ENCODE measurements around the gene MAD1L1. TPM values are rescaled to one million over a fixed set of nuclear protein-coding genes. Genes with fewer than 3 reads are reported as not detected.

The MAD1L1 gene
- total RNA-seq, 1 experiment from 2014 or later = 46.7 TPM

DNA sequence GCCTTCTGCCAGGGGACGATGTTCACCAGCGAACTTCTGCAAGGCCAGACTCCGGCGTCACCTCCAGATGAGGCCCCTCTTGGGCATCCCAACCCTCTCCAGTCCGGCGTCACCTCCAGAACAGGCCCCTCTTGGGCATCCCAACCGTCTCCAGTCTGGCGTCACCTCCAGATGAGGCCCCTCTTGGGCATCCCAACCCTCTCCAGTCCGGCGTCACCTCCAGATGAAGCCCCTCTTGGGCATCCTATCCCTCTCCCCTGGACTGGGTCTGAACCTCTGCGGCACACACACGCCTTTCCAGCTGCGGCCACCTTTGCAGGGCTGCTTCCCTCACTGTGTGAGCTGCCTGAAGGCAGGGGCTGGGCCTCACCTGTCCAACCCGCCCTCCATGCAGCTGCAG is 321.2 kb downstream of the MAD1L1 start:
- POLR2A ChIA-PET (ENCODE audit: low non-redundant PET) = no interaction called here
- no peak overlapping the region for H3K4me3 ChIP-seq (ENCODE audit: low read depth, low read length, poor library complexity, severe bottlenecking)
- peaks cover 7% of the 10 kb centered on the region for H3K4me1 ChIP-seq (ENCODE audit: insufficient read depth, low read length, poor library complexity, severe bottlenecking)
- intact Hi-C loops (cut with micrococcal nuclease; ENCODE audit: unreplicated experiment) = no loop called here
- BruUV-seq (replicated peaks) = no TSS peak
- no peak for TF ChIP-seq EZH2 (IDR thresholded peaks at IDR 0.05; ENCODE audit: borderline replicate concordance, low read depth, low read length, poor library complexity, severe bottlenecking)
- TF ChIP-seq, protein P1, sequence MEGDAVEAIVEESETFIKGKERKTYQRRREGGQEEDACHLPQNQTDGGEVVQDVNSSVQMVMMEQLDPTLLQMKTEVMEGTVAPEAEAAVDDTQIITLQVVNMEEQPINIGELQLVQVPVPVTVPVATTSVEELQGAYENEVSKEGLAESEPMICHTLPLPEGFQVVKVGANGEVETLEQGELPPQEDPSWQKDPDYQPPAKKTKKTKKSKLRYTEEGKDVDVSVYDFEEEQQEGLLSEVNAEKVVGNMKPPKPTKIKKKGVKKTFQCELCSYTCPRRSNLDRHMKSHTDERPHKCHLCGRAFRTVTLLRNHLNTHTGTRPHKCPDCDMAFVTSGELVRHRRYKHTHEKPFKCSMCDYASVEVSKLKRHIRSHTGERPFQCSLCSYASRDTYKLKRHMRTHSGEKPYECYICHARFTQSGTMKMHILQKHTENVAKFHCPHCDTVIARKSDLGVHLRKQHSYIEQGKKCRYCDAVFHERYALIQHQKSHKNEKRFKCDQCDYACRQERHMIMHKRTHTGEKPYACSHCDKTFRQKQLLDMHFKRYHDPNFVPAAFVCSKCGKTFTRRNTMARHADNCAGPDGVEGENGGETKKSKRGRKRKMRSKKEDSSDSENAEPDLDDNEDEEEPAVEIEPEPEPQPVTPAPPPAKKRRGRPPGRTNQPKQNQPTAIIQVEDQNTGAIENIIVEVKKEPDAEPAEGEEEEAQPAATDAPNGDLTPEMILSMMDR (conservative IDR thresholded peaks at IDR 0.05; ENCODE audit: low read depth, low read length) = no peak
- DNase-seq (ENCODE audit: low spot score) = no peak
- H3K27me3 ChIP-seq (replicated peaks; ENCODE audit: insufficient read depth, low read depth, low read length, poor library complexity) = no peaks in the 10 kb centered on the region
- no peak overlapping the region for H3K27ac ChIP-seq (ENCODE audit: low read depth, low read length, poor library complexity, severe bottlenecking)
- H3K9me3 ChIP-seq (ENCODE audit: low read depth, low read length, poor library complexity, severe bottlenecking) = no peaks in the 10 kb centered on the region
- CTCF ChIA-PET = no interaction called here
- H3K36me3 ChIP-seq (ENCODE audit: insufficient read depth, low read length, poor library complexity, severe bottlenecking) = no peaks in the 10 kb centered on the region

DNA sequence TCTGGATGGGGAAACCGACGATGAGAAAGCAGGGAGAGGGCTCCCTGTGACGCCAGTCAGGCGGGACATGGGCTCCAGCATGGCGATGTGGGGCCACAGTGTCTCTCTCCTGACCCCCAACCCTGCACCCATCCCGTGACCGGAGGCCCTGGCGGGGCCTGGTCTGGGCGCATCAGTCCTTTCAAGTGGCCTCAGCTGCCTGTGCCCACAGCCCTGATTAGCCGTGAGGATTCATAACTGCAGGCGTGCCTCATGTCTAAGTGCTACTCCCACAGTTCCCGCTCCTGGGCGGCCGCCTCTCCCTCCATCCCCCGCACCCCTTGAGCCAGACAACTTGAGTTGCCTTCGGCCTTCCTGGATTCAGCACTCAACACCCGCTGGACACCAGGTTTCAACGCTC is 321.9 kb downstream of the MAD1L1 start:
- ChIA-PET CTCF (no interaction called here), POLR2A (ENCODE audit: low non-redundant PET) (no interaction called here)
- H3K4me3 ChIP-seq (ENCODE audit: low read depth, low read length, poor library complexity, severe bottlenecking) = no peak overlapping the region
- no peaks in the 10 kb centered on the region for H3K9me3 ChIP-seq (ENCODE audit: low read depth, low read length, poor library complexity, severe bottlenecking)
- no TSS peak for BruUV-seq (replicated peaks)
- no peaks in the 10 kb centered on the region for H3K36me3 ChIP-seq (ENCODE audit: insufficient read depth, low read length, poor library complexity, severe bottlenecking)
- intact Hi-C loops (cut with micrococcal nuclease; ENCODE audit: unreplicated experiment) = no loop called here
- TF ChIP-seq, protein P1 (conservative IDR thresholded peaks at IDR 0.05; ENCODE audit: low read depth, low read length) = no peak
- TF ChIP-seq EZH2 (IDR thresholded peaks at IDR 0.05; ENCODE audit: borderline replicate concordance, low read depth, low read length, poor library complexity, severe bottlenecking) = no peak
- peaks cover 7% of the 10 kb centered on the region for H3K4me1 ChIP-seq (ENCODE audit: insufficient read depth, low read length, poor library complexity, severe bottlenecking)
- no peak for DNase-seq (ENCODE audit: low spot score)
- H3K27ac ChIP-seq (ENCODE audit: low read depth, low read length, poor library complexity, severe bottlenecking) = no peak overlapping the region
- no peaks in the 10 kb centered on the region for H3K27me3 ChIP-seq (replicated peaks; ENCODE audit: insufficient read depth, low read depth, low read length, poor library complexity)

- Histone ChIP-seq H3K4me1 (ENCODE audit: insufficient read depth, low read length, poor library complexity, severe bottlenecking) (peaks cover 7% of the 10 kb centered on the region), H3K36me3 (ENCODE audit: insufficient read depth, low read length, poor library complexity, severe bottlenecking) (no peaks in the 10 kb centered on the region), H3K9me3 (ENCODE audit: low read depth, low read length, poor library complexity, severe bottlenecking) (no peaks in the 10 kb centered on the region), H3K27ac (ENCODE audit: low read depth, low read length, poor library complexity, severe bottlenecking) (no peak overlapping the region), H3K4me3 (ENCODE audit: low read depth, low read length, poor library complexity, severe bottlenecking) (no peak overlapping the region), H3K27me3 (replicated peaks; ENCODE audit: insufficient read depth, low read depth, low read length, poor library complexity) (no peaks in the 10 kb centered on the region)
- ChIA-PET POLR2A (ENCODE audit: low non-redundant PET) (no interaction called here), CTCF (no interaction called here)
- TF ChIP-seq EZH2 (IDR thresholded peaks at IDR 0.05; ENCODE audit: borderline replicate concordance, low read depth, low read length, poor library complexity, severe bottlenecking) = no peak
- TF ChIP-seq, protein P1 (conservative IDR thresholded peaks at IDR 0.05; ENCODE audit: low read depth, low read length) = no peak
- no TSS peak for BruUV-seq (replicated peaks)
- no peak for DNase-seq (ENCODE audit: low spot score)
- intact Hi-C loops (cut with micrococcal nuclease; ENCODE audit: unreplicated experiment) = no loop called here
Measured at GRCh38 chr7:1910081-1910685, 322.6 kb downstream of the MAD1L1 start.
